H9 (cell line): ENCODE results near the gene SLC14A1. TPM values are rescaled to one million over a fixed set of nuclear protein-coding genes. Genes with fewer than 3 reads are reported as not detected.

Experiments used
- DNase-seq: peaks from one replicate; pipeline ENCODE4 v3.0.0-alpha.2; 2017
- H2AFZ ChIP-seq: one replicate; pipeline ENCODE4 v1.6.1; 2013; ENCODE audit warnings: mild to moderate bottlenecking, low read length, control low read depth, moderate library complexity
- H2AK5ac ChIP-seq: 2 replicates; pipeline ENCODE4 v1.6.1; 2013; ENCODE audit warnings: low read length, control low read depth, mixed read lengths; ENCODE audit not compliant: insufficient read length
- H2BK120ac ChIP-seq: one replicate; pipeline ENCODE4 v1.6.1; 2013; ENCODE audit warnings: low read depth, mild to moderate bottlenecking, low read length, control low read depth, inconsistent platforms; ENCODE audit not compliant: poor library complexity, severe bottlenecking
- H2BK12ac ChIP-seq: 2 replicates; pipeline ENCODE4 v1.6.1; 2013; ENCODE audit warnings: low read length, control low read depth, mixed read lengths, low read depth; ENCODE audit not compliant: insufficient read length
- H2BK15ac ChIP-seq: 2 replicates; pipeline ENCODE4 v1.6.1; 2013; ENCODE audit warnings: low read depth, low read length, control low read depth
- H2BK20ac ChIP-seq: one replicate; pipeline ENCODE4 v1.6.1; 2013; ENCODE audit warnings: low read depth, mild to moderate bottlenecking, low read length, control low read depth, inconsistent platforms; ENCODE audit not compliant: poor library complexity, severe bottlenecking
- H2BK5ac ChIP-seq: 2 replicates; pipeline ENCODE4 v1.6.1; 2013; ENCODE audit warnings: low read length, control low read depth, mixed read lengths; ENCODE audit not compliant: insufficient read length
- H3K14ac ChIP-seq: 2 replicates; pipeline ENCODE4 v1.6.1; 2013; ENCODE audit warnings: low read length, control low read depth; ENCODE audit not compliant: insufficient read depth
- H3K18ac ChIP-seq: 2 replicates; pipeline ENCODE4 v1.6.1; 2013; ENCODE audit warnings: low read depth, mild to moderate bottlenecking, mixed read lengths, low read length, control low read depth; ENCODE audit not compliant: insufficient read length
- H3K23ac ChIP-seq: 2 replicates; pipeline ENCODE4 v1.6.1; 2013; ENCODE audit warnings: low read length, control low read depth, mixed read lengths, low read depth; ENCODE audit not compliant: insufficient read length
- H3K23me2 ChIP-seq: 2 replicates; pipeline ENCODE4 v1.6.1; 2013; ENCODE audit warnings: low read depth, mild to moderate bottlenecking, mixed read lengths, low read length, control low read depth; ENCODE audit not compliant: insufficient read length, poor library complexity, severe bottlenecking
- H3K27ac ChIP-seq: 2 replicates; pipeline ENCODE4 v1.5.1; 2013; ENCODE audit warnings: low read length, control low read depth, mixed read lengths, low read depth; ENCODE audit not compliant: insufficient read length
- H3K27me3 ChIP-seq: 2 replicates; pipeline ENCODE4 v1.6.1; 2013; ENCODE audit warnings: low read length, control low read depth, inconsistent platforms; ENCODE audit not compliant: insufficient read depth
- H3K4ac ChIP-seq: 2 replicates; pipeline ENCODE4 v1.6.1; 2013; ENCODE audit warnings: low read depth, mild to moderate bottlenecking, control low read depth, inconsistent platforms, low read length, moderate library complexity
- H3K4me1 ChIP-seq: 2 replicates; pipeline ENCODE4 v1.6.1; 2013; ENCODE audit warnings: low read length, control low read depth, inconsistent platforms; ENCODE audit not compliant: insufficient read depth
- H3K4me2 ChIP-seq: 2 replicates; pipeline ENCODE4 v1.6.1; 2013; ENCODE audit warnings: low read length, control low read depth, mixed read lengths; ENCODE audit not compliant: insufficient read length, insufficient read depth
- H3K56ac ChIP-seq: 2 replicates; pipeline ENCODE4 v1.6.1; 2013; ENCODE audit warnings: low read depth, mild to moderate bottlenecking, mixed read lengths, low read length, control low read depth; ENCODE audit not compliant: insufficient read length
- H3K79me1 ChIP-seq: 2 replicates; pipeline ENCODE4 v1.6.1; 2013; ENCODE audit warnings: low read depth, mild to moderate bottlenecking, moderate library complexity, low read length, control low read depth, inconsistent platforms; ENCODE audit not compliant: insufficient read depth, poor library complexity, severe bottlenecking
- H3K79me2 ChIP-seq: 2 replicates; pipeline ENCODE4 v1.6.1; 2013; ENCODE audit warnings: low read length, control low read depth, inconsistent platforms; ENCODE audit not compliant: insufficient read depth
- H3K9ac ChIP-seq: 2 replicates; pipeline ENCODE4 v1.6.1; 2013; ENCODE audit warnings: low read length, control low read depth, mixed read lengths; ENCODE audit not compliant: insufficient read length; ENCODE audit errors: extremely low read depth
- H3K9me3 ChIP-seq: one replicate; pipeline ENCODE4 v1.6.1; 2013; ENCODE audit warnings: low read depth, low read length, inconsistent platforms; ENCODE audit not compliant: control insufficient read depth
- H3T11ph ChIP-seq: one replicate; pipeline ENCODE4 v1.6.1; 2013; ENCODE audit warnings: mild to moderate bottlenecking, low read length, control low read depth, inconsistent platforms
- H4K20me1 ChIP-seq: one replicate; pipeline ENCODE4 v1.6.1; 2013; ENCODE audit not compliant: control insufficient read depth, insufficient read length, insufficient read depth
- H4K5ac ChIP-seq: 2 replicates; pipeline ENCODE4 v1.6.1; 2013; ENCODE audit warnings: low read depth, mild to moderate bottlenecking, mixed read lengths, low read length, control low read depth; ENCODE audit not compliant: insufficient read length
- H4K8ac ChIP-seq: replicated peaks from 2 replicates; pipeline ENCODE4 v1.6.1; 2013; ENCODE audit warnings: low read length, control low read depth, mixed read lengths, low read depth; ENCODE audit not compliant: insufficient read length
- H4K91ac ChIP-seq: 2 replicates; pipeline ENCODE4 v1.6.1; 2013; ENCODE audit warnings: low read depth, mild to moderate bottlenecking, moderate library complexity, mixed read lengths, low read length, control low read depth; ENCODE audit not compliant: insufficient read length
- H3K27ac Mint-ChIP-seq, 3 experiments: 2 replicates in 2 of 3; 3 replicates in 1 of 3; pipeline ENCODE4 v1.8.0; 2020 to 2021; ENCODE audit warnings: mixed read lengths in 3 of 3, mild to moderate bottlenecking in 1 of 3, moderate library complexity in 1 of 3
- H3K27me3 Mint-ChIP-seq: 2 replicates; pipeline ENCODE4 v1.8.0; 2021; ENCODE audit warnings: low read depth, mild to moderate bottlenecking, moderate library complexity, mixed read lengths
- H3K36me3 Mint-ChIP-seq, 3 experiments: 2 replicates in 2 of 3; 3 replicates in 1 of 3; pipeline ENCODE4 v1.8.0; 2020 to 2021; ENCODE audit warnings: low read depth in 3 of 3, mixed read lengths in 3 of 3; ENCODE audit not compliant: insufficient read depth in 1 of 3
- H3K4me1 Mint-ChIP-seq, 2 experiments: 2 replicates each; pipeline ENCODE4 v1.8.0; 2020; ENCODE audit warnings: mixed read lengths in 2 of 2
- H3K4me3 Mint-ChIP-seq, 2 experiments: 2 replicates in 1 of 2; 3 replicates in 1 of 2; pipeline ENCODE4 v1.8.0; 2020 to 2021; ENCODE audit warnings: mild to moderate bottlenecking in 2 of 2, mixed read lengths in 2 of 2, moderate library complexity in 1 of 2
- H3K9me3 Mint-ChIP-seq, 2 experiments: 2 replicates in 1 of 2; 3 replicates in 1 of 2; pipeline ENCODE4 v1.8.0; 2020; ENCODE audit warnings: mild to moderate bottlenecking in 2 of 2, mixed read lengths in 2 of 2, moderate library complexity in 1 of 2
- CTCF ChIP-seq: fragments of 200-600 bp; sonication (generic); conservative IDR thresholded peaks from 3 replicates; pipeline ENCODE4 v1.8.0; 2021; ENCODE audit warnings: antibody characterized with exemption, mild to moderate bottlenecking
- WGBS: extraction: QIAGEN DNeasy Blood & Tissue Kit; methylation state at CpG from one replicate; pipeline ENCODE4 v1.1.7; 2013; ENCODE audit warnings: missing lambda C conversion rate, low lambda C conversion rate, mixed read lengths; ENCODE audit not compliant: insufficient read length; ENCODE audit errors: extremely low coverage; 5-methylcytosine and 5-hydroxymethylcytosine counted together
- total RNA-seq: library from RNA; stranded (reverse); gene quantifications from 2 replicates; pipeline ENCODE4 v1.2.1, GENCODE V29; 2021

Gene SLC14A1
- total RNA-seq, 1 experiment from 2014 or later, result not detected

GRCh38 chr18:45775241-45775676, 51.3 kb downstream of the SLC14A1 start:
- no peak overlapping the region for H3K4ac ChIP-seq
- peak overlapping the region; percentile 57 to 74 for H3K4me3 Mint-ChIP-seq
- H3K79me1 ChIP-seq, result no peaks in the 10 kb centered on the region
- no peak overlapping the region for H2AK5ac ChIP-seq
- TF ChIP-seq CTCF, result no peak
- peak overlapping the region; percentile 90 for H3K14ac ChIP-seq
- H3K56ac ChIP-seq, result no peak overlapping the region
- no peak overlapping the region for H2BK20ac ChIP-seq
- H2BK12ac ChIP-seq, result no peak overlapping the region
- H3T11ph ChIP-seq, result no peak overlapping the region
- peak overlapping the region; percentile 83 for H3K18ac ChIP-seq
- H3K27me3 ChIP-seq, result no peaks in the 10 kb centered on the region
- H3K23ac ChIP-seq, result no peak overlapping the region
- H3K27ac Mint-ChIP-seq, result no peak overlapping the region; a peak in 1 of 7 replicates
- H3K36me3 Mint-ChIP-seq, result peaks cover 0 to 4% (median 0%) of the 10 kb centered on the region in 3 experiments; a peak in 3 of 7 replicates
- H2BK5ac ChIP-seq, result no peak overlapping the region
- DNase-seq, result peak; percentile 69
- H2BK15ac ChIP-seq, result no peak overlapping the region
- H2AFZ ChIP-seq, result no peak overlapping the region
- no peaks in the 10 kb centered on the region; the same call in 1 of the 2 replicates for H3K27me3 Mint-ChIP-seq
- peaks cover 0 to 3% of the 10 kb centered on the region in 2 experiments; a peak in 2 of 4 replicates for H3K4me1 Mint-ChIP-seq
- peaks cover 2% of the 10 kb centered on the region in 2 experiments; a peak in 2 of 5 replicates for H3K9me3 Mint-ChIP-seq
- no peaks in the 10 kb centered on the region for H3K4me1 ChIP-seq
- H3K4me2 ChIP-seq, result no peak overlapping the region
- H3K9me3 ChIP-seq, result no peaks in the 10 kb centered on the region
- H3K79me2 ChIP-seq, result no peaks in the 10 kb centered on the region
- peak overlapping the region; percentile 54 for H4K91ac ChIP-seq
- no peak overlapping the region for H4K8ac ChIP-seq
- no peak overlapping the region for H4K5ac ChIP-seq
- H3K23me2 ChIP-seq, result no peaks in the 10 kb centered on the region
- WGBS, result no CpG with 5 or more reads among the region's 35 CpGs
- H2BK120ac ChIP-seq, result no peak overlapping the region
- no peak overlapping the region for H3K9ac ChIP-seq
- H4K20me1 ChIP-seq, result no peaks in the 10 kb centered on the region
- no peak overlapping the region for H3K27ac ChIP-seq
